HG02885 (cell line): ENCODE measurements around the gene APEX2.
"Not testable (repeated sequence)": the region's sequence is repeated elsewhere in the genome, so short reads cannot be mapped to it uniquely, and the experiment has no call there.

Source experiments
- ATAC-seq: cut with Tn5 transposase; IDR thresholded peaks from one replicate; pipeline ENCODE4 v1.9.1; 2021; ENCODE audit warnings: mild to moderate bottlenecking; ENCODE audit not compliant: unreplicated experiment, poor library complexity

The APEX2 gene

GRCh38 chrX:54999717-55000598 is at the start of gene APEX2:
Gene APEX2, plus strand, starts transcription at chrX:55000363. Its CDS starts 60 bp downstream, at chrX:55000423.
- ATAC-seq, result peak; percentile 91

- no peak for ATAC-seq
These were observed 49.3 kb upstream of the APEX2 start for GRCh38 chrX:54950730-54951375.

- no peak for ATAC-seq
These were observed 38.4 kb upstream of the APEX2 start for GRCh38 chrX:54961750-54962149.

GRCh38 chrX:54964766-54965497 is 35.2 kb upstream of the APEX2 start:
- ATAC-seq, result no peak

GRCh38 chrX:54977387-54977786 is 22.8 kb upstream of the APEX2 start:
- ATAC-seq, result no peak

GRCh38 chrX:54978448-54978847 is 21.7 kb upstream of the APEX2 start:
- ATAC-seq, result no peak

GRCh38 chrX:54979432-54979831 is 20.7 kb upstream of the APEX2 start:
- ATAC-seq, result no peak

- ATAC-seq, result no peak
These were observed 19.8 kb upstream of the APEX2 start for GRCh38 chrX:54980334-54980733.

GRCh38 chrX:54983306-54983705 is 16.9 kb upstream of the APEX2 start:
- not testable (repeated sequence) for ATAC-seq

- ATAC-seq, result no peak
These were observed 8.5 kb upstream of the APEX2 start for GRCh38 chrX:54991706-54992105.

GRCh38 chrX:54992911-54993622 is 7.1 kb upstream of the APEX2 start:
- no peak for ATAC-seq

GRCh38 chrX:54994099-54994498 is 6.1 kb upstream of the APEX2 start, which contains the start of gene PFKFB1:
Gene PFKFB1, minus strand, starts transcription at chrX:54994188. Its CDS starts 181 bp downstream, at chrX:54994007.
- ATAC-seq, result no peak

GRCh38 chrX:54994668-54995351 is 5.4 kb upstream of the APEX2 start:
- ATAC-seq, result no peak

GRCh38 chrX:54995621-54996020 is 4.5 kb upstream of the APEX2 start:
- no peak for ATAC-seq

- no peak for ATAC-seq
These were observed 4.1 kb downstream of the APEX2 start for GRCh38 chrX:55004231-55004630.

- no peak for ATAC-seq
These were observed 5.1 kb downstream of the APEX2 start for GRCh38 chrX:55005256-55005655.

GRCh38 chrX:55006827-55007621 is 6.9 kb downstream of the APEX2 start:
- no peak for ATAC-seq

- no peak for ATAC-seq
These were observed 7.5 kb downstream of the APEX2 start for GRCh38 chrX:55007656-55008055.
